Femur (tissue), 1 donor: Measurements from ENCODE around the gene TLR4.
A peak's percentile ranks its signal among the peaks of the same experiment; 100 is the strongest.

Experiments
- DNase-seq: peaks from one replicate; pipeline ENCODE4 v3.0.0-alpha.2; 2017

TLR4 gene

GRCh38 chr9:117704024-117704575, at the start of gene TLR4:
Gene TLR4, plus strand, starts transcription at chr9:117704403. Its CDS starts 70 bp downstream, at chr9:117704473.
- DNase-seq: peak; percentile 45

DNA sequence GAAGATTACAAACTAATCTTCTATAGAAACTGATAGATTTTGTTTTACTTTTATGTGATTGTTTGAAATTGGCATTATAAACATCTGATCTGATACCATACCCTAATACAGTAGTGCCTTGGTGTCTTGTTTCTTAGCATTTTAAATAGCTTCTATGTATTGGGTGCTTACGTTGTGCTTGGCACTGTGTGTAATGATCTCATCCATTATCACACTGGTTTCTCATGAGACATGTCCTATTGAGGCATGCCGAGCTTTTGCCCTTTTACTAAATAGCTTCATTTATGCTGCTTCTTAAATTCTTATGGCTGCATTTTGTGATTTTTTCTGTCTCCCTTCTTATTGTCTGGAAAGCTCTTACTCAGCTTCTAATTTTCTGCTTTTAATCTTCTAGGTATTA, 48.2 kb upstream of the TLR4 start:
- no peak for DNase-seq

DNA sequence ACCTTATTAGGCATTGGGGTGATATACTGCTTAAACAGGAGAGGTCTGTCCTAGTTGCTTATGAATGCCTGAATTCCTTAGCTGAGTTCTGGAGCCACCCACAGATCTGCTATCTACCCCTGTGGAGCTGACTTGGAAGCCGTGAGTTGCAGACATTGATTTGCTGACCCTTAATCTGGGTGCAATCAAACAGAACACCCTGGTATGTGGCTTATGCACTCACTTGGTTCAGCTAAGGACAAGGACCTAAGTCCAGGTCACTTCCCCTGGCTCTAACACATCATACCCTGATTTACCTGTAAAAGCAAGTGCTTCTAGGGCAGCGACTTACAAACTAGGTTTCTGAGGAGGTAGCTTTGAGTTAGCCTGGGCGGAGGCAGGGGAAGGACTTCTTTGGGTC, 41.6 kb upstream of the TLR4 start:
- no peak for DNase-seq

DNA sequence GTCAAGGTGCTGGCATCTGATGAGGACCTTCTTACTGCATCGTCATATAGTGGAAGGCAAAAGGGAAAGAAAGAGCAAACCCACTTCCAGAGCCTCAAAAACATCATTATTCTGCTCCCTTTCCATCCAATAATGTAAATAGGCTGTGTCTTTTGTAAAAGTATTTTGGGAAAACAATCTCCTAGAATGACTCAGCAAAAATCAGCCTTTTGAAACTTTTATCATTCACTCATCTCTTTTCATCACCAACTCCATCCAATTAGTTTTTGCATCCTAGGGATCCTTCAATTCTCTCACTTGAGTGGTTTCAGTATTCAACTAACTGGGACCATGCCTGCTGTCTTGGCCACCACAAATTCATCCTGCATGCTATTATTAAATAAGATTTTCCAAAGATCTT, 39.8 kb upstream of the TLR4 start:
- DNase-seq: no peak

DNA sequence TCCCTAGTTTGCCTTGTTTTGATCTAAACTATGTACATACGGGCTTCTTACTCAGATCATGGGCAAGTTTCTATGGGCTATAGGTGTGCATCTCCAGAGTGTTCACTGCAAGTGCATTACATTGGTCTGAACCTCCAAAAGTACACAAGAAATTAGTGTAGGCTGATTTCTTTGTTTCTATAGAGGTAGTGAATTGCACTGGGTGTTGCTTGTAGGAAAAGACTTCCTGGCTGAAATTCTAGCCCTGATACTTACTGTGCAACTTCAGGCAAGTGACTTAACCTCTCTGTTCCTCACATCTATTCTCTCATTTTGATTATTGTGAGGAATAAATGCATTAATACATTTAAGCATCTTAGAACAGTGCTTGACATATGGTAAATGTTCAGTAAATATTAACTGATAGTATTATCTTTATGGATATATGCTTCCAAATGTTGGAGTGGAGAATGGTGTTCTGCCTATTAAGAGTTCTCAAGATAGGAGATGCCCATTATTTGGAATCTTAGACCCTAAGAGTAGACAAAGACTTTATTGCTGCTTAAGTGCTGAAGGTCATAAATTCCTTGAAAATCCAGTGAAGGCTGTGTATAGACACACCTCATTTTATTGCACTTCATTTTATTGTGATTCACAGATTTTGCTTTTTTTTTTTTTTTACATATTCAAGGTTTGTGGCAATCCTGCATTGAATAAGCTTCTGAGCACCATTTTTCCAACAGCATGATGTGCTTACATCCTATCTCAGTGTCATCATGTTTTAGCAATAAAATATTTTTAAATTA, 38.4 kb upstream of the TLR4 start:
- no peak for DNase-seq

GRCh38 chr9:117671468-117671867, 32.7 kb upstream of the TLR4 start:
- no peak for DNase-seq

DNA sequence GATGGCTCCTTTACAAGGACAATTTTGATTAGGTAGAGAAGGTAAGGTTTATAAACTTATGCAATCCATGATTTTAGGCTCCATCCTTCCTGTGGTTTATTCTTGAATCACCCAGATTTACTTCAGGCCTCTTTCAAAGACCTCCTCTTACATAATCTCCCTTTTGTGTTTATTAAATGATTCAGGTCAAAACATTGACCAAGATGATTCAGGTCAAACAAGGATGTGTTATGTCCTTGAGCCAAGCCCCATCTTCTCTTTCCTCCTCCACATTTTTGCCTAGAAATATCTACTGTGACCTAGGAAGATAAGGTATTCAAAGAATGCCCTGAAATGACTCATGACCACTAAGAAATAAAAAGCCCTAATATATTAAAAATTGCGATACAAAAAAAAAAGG, 31.8 kb upstream of the TLR4 start:
- DNase-seq: no peak

DNA sequence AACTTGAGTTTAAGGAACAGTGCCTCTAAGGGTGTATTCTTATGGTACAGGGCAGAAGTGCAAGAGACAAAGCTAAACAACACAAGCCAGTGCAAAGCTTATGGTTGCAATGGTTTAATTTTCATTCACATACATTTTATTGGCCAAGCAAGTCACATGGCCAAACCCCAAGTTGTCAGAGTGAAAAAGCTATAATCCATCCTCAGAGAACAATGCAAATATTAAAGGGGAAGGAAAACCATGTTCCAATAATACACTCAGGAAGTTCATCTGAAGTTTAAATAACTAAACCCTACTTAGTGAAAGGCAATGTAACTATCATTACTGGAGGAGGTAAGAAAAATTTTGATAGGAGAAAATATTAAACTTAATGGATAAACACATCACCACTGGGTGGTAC, 26.6 kb upstream of the TLR4 start:
- DNase-seq: no peak

GRCh38 chr9:117678871-117679270, 25.3 kb upstream of the TLR4 start:
- DNase-seq: no peak

DNA sequence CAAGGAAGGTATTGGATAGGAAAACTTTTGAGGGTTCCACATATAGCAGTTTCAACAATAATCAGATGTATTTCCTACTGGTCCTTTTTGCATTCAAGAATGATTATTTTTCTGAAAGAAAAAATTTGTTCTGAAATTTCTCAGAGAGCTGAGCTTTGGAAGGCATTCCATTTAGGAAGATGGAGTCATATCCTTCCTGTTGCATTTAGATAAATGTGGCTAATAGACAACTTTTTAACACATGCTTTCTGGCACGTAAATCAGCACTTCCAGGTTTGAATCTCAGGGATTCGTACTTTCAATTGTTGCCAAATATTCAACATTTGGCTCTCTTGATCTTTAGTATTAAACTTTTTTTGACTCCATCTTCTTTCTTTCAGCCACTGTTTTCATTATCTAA, 24.8 kb upstream of the TLR4 start:
- DNase-seq: no peak

DNA sequence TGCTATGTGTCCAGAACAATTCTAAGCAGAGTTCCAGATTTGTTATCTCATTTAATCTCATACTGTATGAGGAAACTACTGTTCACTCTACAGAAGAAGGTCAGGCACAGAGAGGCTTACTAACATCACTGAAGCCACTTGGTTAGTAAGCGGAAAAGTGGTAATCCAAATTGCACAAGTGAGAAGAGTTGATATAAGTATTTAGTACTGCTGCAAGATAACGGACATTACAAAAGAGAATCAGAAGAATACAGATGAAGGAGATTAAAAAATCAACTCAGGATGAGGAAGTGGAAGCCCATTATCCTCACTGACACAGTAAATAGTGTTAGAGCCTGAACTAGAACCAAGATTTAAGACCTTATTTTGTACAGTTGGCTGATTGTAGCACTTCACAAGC, 22.3 kb upstream of the TLR4 start:
- no peak for DNase-seq

GRCh38 chr9:117682955-117683710, 21.1 kb upstream of the TLR4 start:
- DNase-seq: no peak

DNA sequence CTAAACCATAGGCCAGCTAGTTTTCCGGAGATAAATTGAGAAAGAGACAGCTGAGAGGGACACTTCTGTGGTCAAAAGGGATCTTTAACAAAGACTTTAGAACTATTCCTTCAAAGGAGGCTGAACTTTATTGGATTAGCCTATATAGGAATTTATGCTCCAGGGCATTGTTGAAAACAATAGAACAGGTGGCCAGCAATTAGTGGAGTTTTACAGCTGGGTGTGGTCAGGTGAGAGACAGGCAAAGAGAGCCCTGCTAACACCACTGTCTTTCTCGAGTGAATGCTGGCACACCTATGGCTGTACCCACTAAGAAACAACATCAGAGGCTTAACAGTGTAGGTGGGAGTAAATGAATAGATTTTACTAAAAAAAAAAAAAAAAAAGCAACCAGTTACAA, 16.7 kb upstream of the TLR4 start:
- no peak for DNase-seq

- no peak for DNase-seq
Observed at GRCh38 chr9:117691367-117691766, 12.8 kb upstream of the TLR4 start.

- DNase-seq: no peak
Observed at GRCh38 chr9:117696154-117696553, 8.0 kb upstream of the TLR4 start.

DNA sequence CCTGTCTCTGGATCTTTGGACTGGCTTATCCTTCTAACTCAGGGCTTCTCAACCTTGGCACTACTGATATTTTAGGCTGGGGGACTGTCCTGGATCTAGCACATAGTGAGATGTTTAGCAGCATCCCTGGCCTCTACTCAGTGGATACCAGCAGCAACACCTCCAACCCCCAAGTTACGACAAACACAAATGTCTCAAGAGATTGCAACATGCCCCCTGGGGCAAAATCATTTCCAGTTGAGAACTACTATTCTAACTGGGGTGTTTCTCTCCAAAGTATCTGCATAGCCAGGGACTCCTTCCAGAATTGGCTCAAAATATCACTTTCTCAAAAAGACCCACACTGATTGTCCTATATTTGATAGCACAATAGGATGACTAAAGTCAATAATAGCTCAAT, 7.2 kb upstream of the TLR4 start:
- no peak for DNase-seq

- DNase-seq: no peak
Observed at GRCh38 chr9:117703537-117703936, 666 bp upstream of the TLR4 start.

DNA sequence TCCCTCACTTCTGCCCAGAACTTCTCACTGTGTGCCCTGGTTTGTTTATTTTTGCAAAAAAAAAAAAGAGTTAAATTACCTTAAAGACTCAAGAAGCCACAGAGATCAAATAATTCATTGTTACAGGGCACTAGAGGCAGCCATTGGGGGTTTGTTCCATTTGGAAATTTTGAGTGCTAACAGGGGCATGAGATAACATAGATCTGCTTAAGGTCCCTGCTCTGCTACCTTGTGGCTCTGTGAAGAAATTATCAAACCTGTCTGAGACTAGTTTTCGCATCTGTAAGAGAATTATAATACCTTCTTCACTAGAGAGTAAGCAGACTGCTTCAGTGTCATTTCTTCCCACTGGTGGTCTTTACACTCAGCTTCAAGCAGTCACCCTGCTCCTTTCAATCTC, 394 bp downstream of the TLR4 start:
- DNase-seq: no peak

DNA sequence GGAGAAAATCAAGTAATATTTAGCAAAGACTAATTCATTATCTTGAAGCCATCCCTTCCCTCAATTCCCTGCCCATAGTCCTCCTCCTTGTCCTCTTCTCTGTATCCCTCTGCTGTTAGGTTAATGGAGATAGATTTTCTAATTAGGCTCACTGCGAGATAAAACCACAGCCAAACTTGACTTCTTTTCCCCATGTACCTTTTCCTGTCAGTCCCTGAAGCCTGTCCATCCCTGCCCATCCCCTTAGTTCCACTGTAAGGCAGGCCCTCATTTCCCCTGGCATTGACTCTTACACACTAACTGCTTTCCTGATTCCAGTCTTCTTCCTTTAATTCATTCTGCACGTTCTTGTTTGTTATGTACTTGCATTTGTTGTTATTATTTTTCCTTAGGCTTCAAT, 1.2 kb downstream of the TLR4 start:
- no peak for DNase-seq

GRCh38 chr9:117706421-117707116, 2.4 kb downstream of the TLR4 start:
- DNase-seq: no peak

GRCh38 chr9:117707561-117707960, 3.4 kb downstream of the TLR4 start:
- no peak for DNase-seq

DNA sequence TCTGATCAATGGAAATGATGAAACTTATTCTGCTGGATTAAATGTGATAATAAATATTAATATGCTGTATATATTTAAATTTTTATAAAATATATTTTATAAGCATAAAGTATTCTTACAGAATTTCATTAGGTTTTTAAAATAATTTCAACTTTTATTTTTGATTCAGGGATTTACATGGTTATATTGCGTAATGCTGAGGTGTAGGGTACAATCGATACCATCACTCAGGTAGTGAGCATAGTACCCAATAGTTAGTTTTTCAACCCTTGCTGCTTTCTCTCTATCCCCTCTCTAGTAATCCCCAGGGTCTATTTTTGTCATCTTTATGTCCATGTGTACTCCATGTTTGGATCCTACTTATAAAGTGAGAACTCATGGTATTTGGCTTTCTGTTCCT, 5.7 kb downstream of the TLR4 start:
- DNase-seq: no peak

DNA sequence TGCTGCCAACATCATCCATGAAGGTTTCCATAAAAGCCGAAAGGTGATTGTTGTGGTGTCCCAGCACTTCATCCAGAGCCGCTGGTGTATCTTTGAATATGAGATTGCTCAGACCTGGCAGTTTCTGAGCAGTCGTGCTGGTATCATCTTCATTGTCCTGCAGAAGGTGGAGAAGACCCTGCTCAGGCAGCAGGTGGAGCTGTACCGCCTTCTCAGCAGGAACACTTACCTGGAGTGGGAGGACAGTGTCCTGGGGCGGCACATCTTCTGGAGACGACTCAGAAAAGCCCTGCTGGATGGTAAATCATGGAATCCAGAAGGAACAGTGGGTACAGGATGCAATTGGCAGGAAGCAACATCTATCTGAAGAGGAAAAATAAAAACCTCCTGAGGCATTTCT, 10.1 kb downstream of the TLR4 start:
- no peak for DNase-seq
